Body of pancreas (tissue), 4 donors: ENCODE data around the gene NREP.

ENCODE experiments used
- CTCF ChIP-seq, 7 experiments: fragments of 450-650 bp in 4 of 7; fragments of 200-600 bp in 3 of 7; sonication (generic) in 3 of 7; IDR thresholded peaks; one replicate each; pipeline ENCODE4 v1.5.1; 2016 to 2019; ENCODE audit warnings: antibody characterized with exemption in 7 of 7
- POLR2A ChIP-seq, 3 donors: fragments of 450-650 bp; IDR thresholded peaks; one replicate each; pipeline ENCODE4 v1.6.1; 2016; ENCODE audit warnings: antibody characterized with exemption in 3 of 3, mild to moderate bottlenecking in 2 of 3

GRCh38 chr5:111776913-111777781 is 20.2 kb upstream of the NREP start:
- no peak for TF ChIP-seq CTCF (IDR thresholded peaks at IDR 0.05)
- no peak for TF ChIP-seq POLR2A (IDR thresholded peaks at IDR 0.05)
